ENCODE measurements around the gene MYL7. TPM values are rescaled to one million over a fixed set of nuclear protein-coding genes. Genes with fewer than 3 reads are reported as not detected.

MYL7 gene
- total RNA-seq, 1 experiment from 2014 or later: not detected

DNA sequence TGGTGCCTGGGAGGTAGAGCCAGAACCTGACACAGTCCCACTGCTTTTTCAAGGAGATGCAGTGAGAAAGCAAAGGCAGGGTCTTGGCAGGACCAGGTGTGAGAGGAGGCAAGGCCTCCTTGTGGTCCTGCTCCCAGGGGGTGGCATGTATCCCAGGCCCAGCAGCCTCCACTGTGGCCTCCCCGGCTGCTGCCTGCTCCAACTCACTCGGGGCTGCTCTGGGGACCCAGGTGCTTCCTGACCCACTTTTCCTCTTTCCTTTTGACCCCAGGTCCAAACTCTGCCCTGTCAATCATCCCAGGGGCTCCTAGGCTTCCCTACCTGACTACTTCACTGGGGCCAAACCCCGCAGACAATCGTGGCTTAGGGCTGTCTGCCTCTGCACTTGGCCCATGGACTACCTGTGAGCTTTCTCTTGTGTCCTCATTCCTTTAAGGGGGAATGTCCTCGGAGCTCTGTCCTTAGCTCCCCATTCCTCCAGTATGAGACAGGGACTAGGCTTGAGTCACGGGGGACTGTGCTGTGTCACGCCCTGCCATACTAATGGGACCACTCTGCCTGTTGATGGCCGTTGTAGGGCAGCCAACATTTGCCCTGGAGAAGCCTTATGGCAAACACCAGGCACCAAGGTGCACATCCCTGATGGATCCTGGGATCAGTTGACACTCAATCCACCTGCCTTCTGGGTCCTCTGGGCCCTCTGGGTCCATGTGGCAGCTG lies 38.1 kb downstream of the MYL7 start:
- Mint-ChIP-seq H3K9me3 (ENCODE audit: unreplicated experiment) (no peaks in the 10 kb centered on the region), H3K4me1 (ENCODE audit: insufficient read depth, unreplicated experiment) (peaks cover 25% of the 10 kb centered on the region), H3K27ac (ENCODE audit: low read depth, unreplicated experiment) (no peak overlapping the region), H3K36me3 (ENCODE audit: insufficient read depth, unreplicated experiment) (no peaks in the 10 kb centered on the region), H3K4me3 (ENCODE audit: unreplicated experiment) (no peak overlapping the region), H3K27me3 (ENCODE audit: insufficient read depth, unreplicated experiment) (no peaks in the 10 kb centered on the region)
- ChIA-PET POLR2A (interaction anchor here (1.1 to 1.6 kb wide), 2 partner anchors 59 to 100 kb away, joined by 5 to 6 read pairs; partner anchors contain the start of gene DBNL), CTCF (interaction anchor here (0.7 kb wide), 1 partner anchor 427 kb away, joined by 3 read pairs; no protein-coding TSS in a partner anchor)
- DNase-seq (ENCODE audit: unreplicated experiment): no peak
- TF ChIP-seq, protein P1, sequence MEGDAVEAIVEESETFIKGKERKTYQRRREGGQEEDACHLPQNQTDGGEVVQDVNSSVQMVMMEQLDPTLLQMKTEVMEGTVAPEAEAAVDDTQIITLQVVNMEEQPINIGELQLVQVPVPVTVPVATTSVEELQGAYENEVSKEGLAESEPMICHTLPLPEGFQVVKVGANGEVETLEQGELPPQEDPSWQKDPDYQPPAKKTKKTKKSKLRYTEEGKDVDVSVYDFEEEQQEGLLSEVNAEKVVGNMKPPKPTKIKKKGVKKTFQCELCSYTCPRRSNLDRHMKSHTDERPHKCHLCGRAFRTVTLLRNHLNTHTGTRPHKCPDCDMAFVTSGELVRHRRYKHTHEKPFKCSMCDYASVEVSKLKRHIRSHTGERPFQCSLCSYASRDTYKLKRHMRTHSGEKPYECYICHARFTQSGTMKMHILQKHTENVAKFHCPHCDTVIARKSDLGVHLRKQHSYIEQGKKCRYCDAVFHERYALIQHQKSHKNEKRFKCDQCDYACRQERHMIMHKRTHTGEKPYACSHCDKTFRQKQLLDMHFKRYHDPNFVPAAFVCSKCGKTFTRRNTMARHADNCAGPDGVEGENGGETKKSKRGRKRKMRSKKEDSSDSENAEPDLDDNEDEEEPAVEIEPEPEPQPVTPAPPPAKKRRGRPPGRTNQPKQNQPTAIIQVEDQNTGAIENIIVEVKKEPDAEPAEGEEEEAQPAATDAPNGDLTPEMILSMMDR (IDR thresholded peaks at IDR 0.05; ENCODE audit: unreplicated experiment): no peak
- no TSS peak for BruUV-seq (replicated peaks)
- intact Hi-C loops (cut with micrococcal nuclease): no loop called here

DNA sequence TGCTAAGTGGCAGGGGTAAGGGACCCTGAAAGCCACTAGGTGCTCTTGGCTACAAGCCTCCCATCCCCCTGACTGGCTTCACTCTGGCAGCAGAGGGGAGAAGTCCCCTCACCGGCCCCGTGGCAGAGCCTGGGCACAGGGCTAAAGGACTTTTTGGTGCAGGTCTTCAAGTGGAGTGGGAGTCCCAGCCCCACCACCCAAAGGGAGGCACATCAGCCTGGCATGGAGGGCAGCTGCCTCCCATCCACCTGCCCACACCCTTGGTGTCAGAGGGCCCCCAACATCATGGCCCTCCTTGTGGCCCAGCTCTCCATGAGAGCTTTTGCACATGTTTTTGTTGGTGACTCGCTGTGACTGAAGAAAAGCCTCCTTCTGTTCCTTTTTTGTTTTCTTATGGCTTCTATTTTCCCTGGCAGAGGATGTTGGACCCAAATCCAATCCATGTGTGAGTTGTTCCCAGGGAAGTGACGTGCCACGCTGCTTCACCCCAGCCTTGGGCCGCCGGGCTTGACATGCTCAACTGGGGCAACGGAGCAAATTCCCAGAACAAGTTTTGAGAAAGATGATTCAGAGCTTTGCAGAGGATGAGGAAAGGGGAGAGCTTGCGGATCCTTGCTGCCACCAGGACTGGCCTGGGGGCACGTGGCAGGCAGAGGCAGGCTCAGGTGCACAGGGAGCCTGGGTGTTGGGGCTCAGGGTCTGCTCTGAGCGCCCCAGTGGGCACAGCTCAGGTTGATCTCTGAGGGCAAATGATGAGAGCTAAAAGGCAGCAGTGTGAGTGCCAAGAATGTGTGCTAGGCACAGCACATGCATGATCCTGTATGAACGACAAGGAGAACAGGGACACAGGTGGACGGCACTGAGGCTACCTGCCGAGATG lies 38.9 kb downstream of the MYL7 start:
- TF ChIP-seq, protein P1 (IDR thresholded peaks at IDR 0.05; ENCODE audit: unreplicated experiment): no peak
- no peaks in the 10 kb centered on the region for H3K27me3 Mint-ChIP-seq (ENCODE audit: insufficient read depth, unreplicated experiment)
- no peak overlapping the region for H3K27ac Mint-ChIP-seq (ENCODE audit: low read depth, unreplicated experiment)
- peak; percentile 69 for DNase-seq (ENCODE audit: unreplicated experiment)
- BruUV-seq (replicated peaks): no TSS peak
- H3K36me3 Mint-ChIP-seq (ENCODE audit: insufficient read depth, unreplicated experiment): no peaks in the 10 kb centered on the region
- no peaks in the 10 kb centered on the region for H3K9me3 Mint-ChIP-seq (ENCODE audit: unreplicated experiment)
- H3K4me3 Mint-ChIP-seq (ENCODE audit: unreplicated experiment): no peak overlapping the region
- intact Hi-C loops (cut with micrococcal nuclease): no loop called here
- ChIA-PET CTCF (interaction anchor here (0.7 kb wide), 1 partner anchor 427 kb away, joined by 3 read pairs; no protein-coding TSS in a partner anchor), POLR2A (interaction anchor here (1.1 to 1.6 kb wide), 2 partner anchors 58 to 100 kb away, joined by 5 to 6 read pairs; partner anchors contain the start of gene DBNL)
- H3K4me1 Mint-ChIP-seq (ENCODE audit: insufficient read depth, unreplicated experiment): peaks cover 25% of the 10 kb centered on the region

DNA sequence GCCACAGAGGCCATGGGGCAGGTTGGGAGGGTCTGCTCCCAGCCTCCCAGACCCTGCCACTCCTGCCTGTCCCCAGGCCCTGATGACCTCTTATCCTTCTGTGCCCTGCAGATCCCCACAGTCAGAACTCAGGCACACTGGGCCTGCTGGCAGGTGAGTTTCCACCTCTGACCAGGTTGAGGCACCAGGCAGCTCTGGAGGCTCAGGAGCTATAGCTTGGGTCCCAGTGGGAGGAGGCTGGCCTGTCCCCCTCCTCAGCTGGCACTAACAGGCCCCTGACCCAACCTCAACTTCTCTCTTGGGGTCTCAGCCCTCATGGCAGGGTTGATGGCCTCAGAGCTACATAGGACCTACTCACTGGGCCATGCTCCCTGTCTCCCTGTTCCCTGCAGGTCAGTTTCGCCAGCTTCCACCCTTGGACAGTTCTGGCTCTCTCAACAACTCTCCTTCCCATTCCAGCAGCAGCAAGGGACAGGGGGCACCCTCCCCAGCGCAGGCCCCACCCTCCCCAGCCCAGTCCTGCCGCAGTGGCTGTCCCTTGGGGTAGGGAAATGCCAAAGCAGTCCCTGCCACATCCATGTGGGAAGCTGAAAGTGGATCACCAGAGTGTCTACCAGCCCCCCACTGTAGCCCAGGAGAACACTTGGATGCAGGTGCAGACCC lies 39.7 kb downstream of the MYL7 start:
- no peak for DNase-seq (ENCODE audit: unreplicated experiment)
- intact Hi-C loops (cut with micrococcal nuclease): no loop called here
- Mint-ChIP-seq H3K36me3 (ENCODE audit: insufficient read depth, unreplicated experiment) (peaks cover 2% of the 10 kb centered on the region), H3K27me3 (ENCODE audit: insufficient read depth, unreplicated experiment) (no peaks in the 10 kb centered on the region), H3K9me3 (ENCODE audit: unreplicated experiment) (no peaks in the 10 kb centered on the region), H3K4me1 (ENCODE audit: insufficient read depth, unreplicated experiment) (peaks cover 25% of the 10 kb centered on the region), H3K4me3 (ENCODE audit: unreplicated experiment) (no peak overlapping the region), H3K27ac (ENCODE audit: low read depth, unreplicated experiment) (no peak overlapping the region)
- no TSS peak for BruUV-seq (replicated peaks)
- POLR2A ChIA-PET: interaction anchor here (0.6 to 1.6 kb wide), 2 partner anchors 16 to 57 kb away, joined by 3 to 6 read pairs; partner anchors contain the start of gene DBNL
- TF ChIP-seq, protein P1 (IDR thresholded peaks at IDR 0.05; ENCODE audit: unreplicated experiment): no peak
- CTCF ChIA-PET: no interaction called here
